Ishikawa (cell line): ENCODE data around the gene KIAA1755.

ENCODE experiments used
- CEBPB ChIP-seq: IDR thresholded peaks from 2 replicates; pipeline ENCODE4 v1.6.1; 2012
- CREB1 ChIP-seq: IDR thresholded peaks from 2 replicates; pipeline ENCODE4 v1.6.1; 2012; ENCODE audit warnings: low read depth
- EGR1 ChIP-seq: IDR thresholded peaks from 2 replicates; pipeline ENCODE4 v1.6.1; 2012
- EP300 ChIP-seq: IDR thresholded peaks from 2 replicates; pipeline ENCODE4 v1.6.1; 2012; ENCODE audit warnings: borderline replicate concordance
- FOXM1 ChIP-seq: IDR thresholded peaks from 2 replicates; pipeline ENCODE4 v1.6.1; 2012; ENCODE audit warnings: low read depth, borderline replicate concordance
- NFIC ChIP-seq: IDR thresholded peaks from 2 replicates; pipeline ENCODE4 v1.6.1; 2012
- RAD21 ChIP-seq: IDR thresholded peaks from 2 replicates; pipeline ENCODE4 v1.6.1; 2012; ENCODE audit warnings: low read depth
- TAF1 ChIP-seq: IDR thresholded peaks from 2 replicates; pipeline ENCODE4 v1.6.1; 2012; ENCODE audit warnings: low read depth, mild to moderate bottlenecking
- TCF12 ChIP-seq: IDR thresholded peaks from 2 replicates; pipeline ENCODE4 v1.6.1; 2012; ENCODE audit warnings: low read depth
- TEAD4 ChIP-seq: IDR thresholded peaks from 2 replicates; pipeline ENCODE4 v1.6.1; 2012
- YY1 ChIP-seq: IDR thresholded peaks from 2 replicates; pipeline ENCODE4 v1.6.1; 2012; ENCODE audit warnings: low read depth
- ZBTB7A ChIP-seq: IDR thresholded peaks from 2 replicates; pipeline ENCODE4 v1.6.1; 2012; ENCODE audit warnings: low read depth
- TF ChIP-seq, protein P1 (sequence below): IDR thresholded peaks from 2 replicates; pipeline ENCODE4 v1.6.1; 2012
- TF ChIP-seq, protein P2 (sequence below): IDR thresholded peaks from 2 replicates; pipeline ENCODE4 v1.6.1; 2012; ENCODE audit warnings: low read depth, mild to moderate bottlenecking
- TF ChIP-seq, protein P3 (sequence below): IDR thresholded peaks from 2 replicates; pipeline ENCODE4 v1.6.1; 2012

KIAA1755 gene

DNA sequence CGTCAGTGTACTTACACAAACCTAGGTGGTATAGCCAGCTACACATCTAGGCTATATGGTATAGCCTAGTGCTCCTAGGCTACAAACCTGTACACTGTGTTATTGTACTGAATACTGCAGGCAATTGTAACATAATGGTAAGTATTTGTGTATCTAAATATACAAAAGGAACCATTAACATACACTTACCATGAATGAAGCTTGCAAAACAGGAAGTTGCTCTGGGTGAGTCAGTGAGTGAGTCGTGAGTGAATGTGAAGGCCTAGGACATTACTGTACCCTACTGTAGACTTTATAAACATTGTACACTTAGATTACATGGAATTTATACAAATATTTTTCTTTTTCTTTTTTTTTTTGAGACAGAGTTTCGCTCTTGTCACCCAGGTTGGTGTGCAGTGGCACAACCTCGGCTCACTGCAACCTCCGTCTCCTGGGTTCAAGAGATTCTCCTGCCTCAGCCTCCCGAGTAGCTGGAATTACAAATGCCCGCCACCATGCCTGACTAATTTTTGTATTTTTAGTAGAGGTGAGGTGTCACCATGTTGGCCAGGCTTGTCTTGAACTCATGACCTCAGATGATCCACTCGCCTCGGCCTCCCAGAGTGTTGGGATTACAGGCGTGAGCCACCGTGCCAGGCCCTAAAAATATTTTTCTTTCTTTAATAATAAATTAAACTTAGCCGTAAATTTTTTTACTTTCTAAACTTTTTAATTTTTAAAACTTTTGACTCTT is 15.4 kb upstream of the KIAA1755 start:
- TF ChIP-seq TAF1 (no peak), CEBPB (no peak), CREB1 (no peak), FOXM1 (no peak)

DNA sequence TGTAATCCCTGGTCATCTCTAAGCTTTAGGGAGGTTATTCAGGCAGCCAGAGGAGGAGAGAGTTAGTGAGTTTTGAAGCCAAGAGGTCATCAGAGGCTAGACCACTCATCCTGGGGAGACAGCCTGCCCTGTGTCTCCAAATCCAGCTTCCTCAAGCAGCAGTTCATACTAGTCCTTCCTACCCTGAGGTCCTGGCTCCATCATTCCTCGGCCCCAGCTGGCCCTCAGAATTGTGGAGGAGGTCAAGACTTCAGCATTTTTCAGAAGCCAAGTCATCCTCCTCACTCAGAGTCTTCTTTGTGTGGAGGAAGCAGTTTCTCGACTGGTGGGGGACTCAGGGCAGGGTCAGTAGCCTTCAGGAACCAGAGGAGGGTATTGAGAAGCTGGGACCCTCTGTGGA is 12.4 kb upstream of the KIAA1755 start:
- no peak for TF ChIP-seq TAF1
- no peak for TF ChIP-seq CREB1
- TF ChIP-seq TCF12, result no peak
- TF ChIP-seq, protein P1, sequence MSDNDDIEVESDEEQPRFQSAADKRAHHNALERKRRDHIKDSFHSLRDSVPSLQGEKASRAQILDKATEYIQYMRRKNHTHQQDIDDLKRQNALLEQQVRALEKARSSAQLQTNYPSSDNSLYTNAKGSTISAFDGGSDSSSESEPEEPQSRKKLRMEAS, result no peak
- no peak for TF ChIP-seq ZBTB7A
- no peak for TF ChIP-seq TEAD4
- TF ChIP-seq, protein P2, sequence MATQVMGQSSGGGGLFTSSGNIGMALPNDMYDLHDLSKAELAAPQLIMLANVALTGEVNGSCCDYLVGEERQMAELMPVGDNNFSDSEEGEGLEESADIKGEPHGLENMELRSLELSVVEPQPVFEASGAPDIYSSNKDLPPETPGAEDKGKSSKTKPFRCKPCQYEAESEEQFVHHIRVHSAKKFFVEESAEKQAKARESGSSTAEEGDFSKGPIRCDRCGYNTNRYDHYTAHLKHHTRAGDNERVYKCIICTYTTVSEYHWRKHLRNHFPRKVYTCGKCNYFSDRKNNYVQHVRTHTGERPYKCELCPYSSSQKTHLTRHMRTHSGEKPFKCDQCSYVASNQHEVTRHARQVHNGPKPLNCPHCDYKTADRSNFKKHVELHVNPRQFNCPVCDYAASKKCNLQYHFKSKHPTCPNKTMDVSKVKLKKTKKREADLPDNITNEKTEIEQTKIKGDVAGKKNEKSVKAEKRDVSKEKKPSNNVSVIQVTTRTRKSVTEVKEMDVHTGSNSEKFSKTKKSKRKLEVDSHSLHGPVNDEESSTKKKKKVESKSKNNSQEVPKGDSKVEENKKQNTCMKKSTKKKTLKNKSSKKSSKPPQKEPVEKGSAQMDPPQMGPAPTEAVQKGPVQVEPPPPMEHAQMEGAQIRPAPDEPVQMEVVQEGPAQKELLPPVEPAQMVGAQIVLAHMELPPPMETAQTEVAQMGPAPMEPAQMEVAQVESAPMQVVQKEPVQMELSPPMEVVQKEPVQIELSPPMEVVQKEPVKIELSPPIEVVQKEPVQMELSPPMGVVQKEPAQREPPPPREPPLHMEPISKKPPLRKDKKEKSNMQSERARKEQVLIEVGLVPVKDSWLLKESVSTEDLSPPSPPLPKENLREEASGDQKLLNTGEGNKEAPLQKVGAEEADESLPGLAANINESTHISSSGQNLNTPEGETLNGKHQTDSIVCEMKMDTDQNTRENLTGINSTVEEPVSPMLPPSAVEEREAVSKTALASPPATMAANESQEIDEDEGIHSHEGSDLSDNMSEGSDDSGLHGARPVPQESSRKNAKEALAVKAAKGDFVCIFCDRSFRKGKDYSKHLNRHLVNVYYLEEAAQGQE, result no peak
- no peak for TF ChIP-seq YY1
- TF ChIP-seq, protein P3, sequence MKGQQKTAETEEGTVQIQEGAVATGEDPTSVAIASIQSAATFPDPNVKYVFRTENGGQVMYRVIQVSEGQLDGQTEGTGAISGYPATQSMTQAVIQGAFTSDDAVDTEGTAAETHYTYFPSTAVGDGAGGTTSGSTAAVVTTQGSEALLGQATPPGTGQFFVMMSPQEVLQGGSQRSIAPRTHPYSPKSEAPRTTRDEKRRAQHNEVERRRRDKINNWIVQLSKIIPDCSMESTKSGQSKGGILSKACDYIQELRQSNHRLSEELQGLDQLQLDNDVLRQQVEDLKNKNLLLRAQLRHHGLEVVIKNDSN, result no peak
- no peak for TF ChIP-seq FOXM1
- no peak for TF ChIP-seq EP300
- TF ChIP-seq RAD21, result no peak

DNA sequence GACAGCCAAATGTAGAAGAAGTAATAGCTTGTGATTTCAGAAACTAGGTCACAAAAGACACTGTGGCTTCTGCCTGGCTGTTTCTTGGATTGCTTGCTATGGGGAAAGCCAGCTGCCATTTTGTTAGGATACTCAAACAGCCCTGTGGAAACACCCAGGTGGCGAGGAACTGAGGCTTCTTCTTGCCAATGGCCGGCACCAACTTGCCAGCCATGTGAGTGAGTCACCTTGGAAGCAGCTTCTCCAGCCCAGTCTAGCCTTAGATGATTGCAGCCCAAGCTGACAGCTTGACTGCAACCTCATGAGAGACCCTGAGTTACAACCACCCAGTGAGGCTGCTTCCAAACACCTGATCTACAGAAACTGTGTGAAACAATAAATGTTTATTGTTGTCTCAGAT is 11.9 kb upstream of the KIAA1755 start:
- TF ChIP-seq, protein P3, result no peak
- TF ChIP-seq YY1 (no peak), CREB1 (no peak), EP300 (no peak), TAF1 (no peak), RAD21 (no peak), EGR1 (no peak)
- TF ChIP-seq, protein P2, result no peak
- TF ChIP-seq, protein P1, result no peak

DNA sequence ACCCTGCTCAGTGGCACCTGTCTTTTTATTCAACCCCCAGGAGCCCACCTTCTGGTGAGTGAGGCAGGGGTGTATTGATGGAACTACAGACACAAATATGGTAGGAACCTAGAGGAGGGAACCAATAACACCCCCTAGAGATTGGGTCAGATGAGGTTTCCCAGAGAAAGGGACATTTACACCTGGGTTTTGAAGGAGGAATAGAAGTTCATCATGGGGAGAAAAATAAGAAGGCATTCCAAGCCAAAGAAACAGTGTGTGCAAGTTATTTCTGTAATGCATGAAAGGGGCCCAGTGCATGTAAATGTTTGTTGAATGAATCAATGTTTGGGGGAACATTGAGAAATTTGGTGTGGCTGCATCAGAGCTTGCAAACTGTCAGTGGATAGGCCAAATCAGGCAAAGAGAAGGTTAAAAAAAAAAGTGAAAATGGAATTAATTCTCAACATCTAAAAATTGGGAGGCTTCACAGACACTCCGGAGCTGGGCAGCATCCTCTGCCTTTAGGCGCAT is 11.1 kb upstream of the KIAA1755 start:
- no peak for TF ChIP-seq EP300
- TF ChIP-seq ZBTB7A, result no peak
- no peak for TF ChIP-seq TEAD4
- TF ChIP-seq CREB1, result no peak
- TF ChIP-seq, protein P1, result no peak

DNA sequence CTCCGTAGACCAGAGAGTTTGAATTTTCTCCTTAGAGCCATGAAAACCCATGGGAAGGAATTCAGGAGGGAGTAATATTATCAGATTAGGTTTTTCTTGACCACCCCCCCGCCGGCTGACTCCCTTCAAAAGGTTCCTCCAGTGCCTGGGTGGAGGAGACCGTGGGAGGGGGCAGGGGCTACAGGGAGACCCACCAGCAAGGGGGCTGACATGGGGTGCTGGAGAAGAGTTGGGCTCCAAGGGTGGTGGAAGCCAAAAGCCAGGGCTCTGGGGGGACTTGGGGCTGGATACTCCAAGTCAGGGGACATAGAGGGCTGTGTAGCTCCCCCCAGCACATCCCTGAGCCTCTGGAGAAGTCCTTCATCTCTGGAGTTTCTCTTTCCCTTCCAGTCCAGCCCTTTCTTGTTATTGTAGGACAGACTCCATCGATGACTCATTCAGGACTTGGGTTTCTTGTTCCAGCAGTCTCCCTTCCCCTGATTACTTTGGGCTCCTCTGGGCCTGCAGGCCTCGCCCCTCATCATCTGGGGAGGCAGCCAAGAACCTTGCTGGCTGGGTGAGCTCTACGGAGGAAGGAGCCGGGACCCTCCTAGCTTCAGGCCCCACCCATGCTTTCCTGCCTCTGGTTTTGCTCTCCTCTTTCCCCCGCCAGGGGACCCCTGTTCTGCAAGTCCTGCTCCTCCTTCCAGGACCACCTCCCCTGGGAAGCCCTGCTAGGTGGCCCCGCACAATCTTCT is 10.5 kb upstream of the KIAA1755 start:
- TF ChIP-seq CREB1 (no peak), YY1 (no peak)

DNA sequence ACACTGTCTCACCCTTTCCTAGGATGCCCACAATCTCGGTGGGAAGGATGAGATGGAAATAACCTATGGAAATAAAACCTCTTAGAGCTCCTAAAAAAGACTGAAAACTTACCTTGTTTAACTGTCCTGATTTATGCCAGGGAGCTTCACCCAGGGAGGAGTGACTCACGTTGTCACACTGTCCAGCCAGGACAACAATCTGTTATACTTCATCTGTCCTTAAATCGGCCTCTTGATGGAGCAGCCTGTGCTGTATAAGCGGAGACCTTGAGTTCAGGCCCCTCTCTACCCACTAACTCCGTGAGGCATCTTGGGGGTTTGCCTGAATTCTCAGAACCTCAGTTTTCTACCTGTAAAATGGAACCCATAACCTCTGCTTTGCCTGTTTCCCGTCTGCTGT is 9.2 kb upstream of the KIAA1755 start:
- TF ChIP-seq YY1 (no peak), TAF1 (no peak), EGR1 (no peak), CREB1 (no peak), FOXM1 (no peak), NFIC (no peak), ZBTB7A (no peak), RAD21 (no peak), EP300 (no peak), TEAD4 (no peak), TCF12 (no peak), CEBPB (no peak)
- TF ChIP-seq, protein P2, result no peak
- TF ChIP-seq, protein P3, result no peak
- TF ChIP-seq, protein P1, result no peak
